GM19463 (cell line): Measurements from ENCODE around the gene CCDC102A.
"Not testable (repeated sequence)": the region's sequence is repeated elsewhere in the genome, so short reads cannot be mapped to it uniquely, and the experiment has no call there.

ENCODE experiments used
- ATAC-seq: cut with Tn5 transposase; IDR thresholded peaks from one replicate; pipeline ENCODE4 v1.9.1; 2021; ENCODE audit warnings: mild to moderate bottlenecking, moderate library complexity; ENCODE audit not compliant: unreplicated experiment

Gene CCDC102A

DNA sequence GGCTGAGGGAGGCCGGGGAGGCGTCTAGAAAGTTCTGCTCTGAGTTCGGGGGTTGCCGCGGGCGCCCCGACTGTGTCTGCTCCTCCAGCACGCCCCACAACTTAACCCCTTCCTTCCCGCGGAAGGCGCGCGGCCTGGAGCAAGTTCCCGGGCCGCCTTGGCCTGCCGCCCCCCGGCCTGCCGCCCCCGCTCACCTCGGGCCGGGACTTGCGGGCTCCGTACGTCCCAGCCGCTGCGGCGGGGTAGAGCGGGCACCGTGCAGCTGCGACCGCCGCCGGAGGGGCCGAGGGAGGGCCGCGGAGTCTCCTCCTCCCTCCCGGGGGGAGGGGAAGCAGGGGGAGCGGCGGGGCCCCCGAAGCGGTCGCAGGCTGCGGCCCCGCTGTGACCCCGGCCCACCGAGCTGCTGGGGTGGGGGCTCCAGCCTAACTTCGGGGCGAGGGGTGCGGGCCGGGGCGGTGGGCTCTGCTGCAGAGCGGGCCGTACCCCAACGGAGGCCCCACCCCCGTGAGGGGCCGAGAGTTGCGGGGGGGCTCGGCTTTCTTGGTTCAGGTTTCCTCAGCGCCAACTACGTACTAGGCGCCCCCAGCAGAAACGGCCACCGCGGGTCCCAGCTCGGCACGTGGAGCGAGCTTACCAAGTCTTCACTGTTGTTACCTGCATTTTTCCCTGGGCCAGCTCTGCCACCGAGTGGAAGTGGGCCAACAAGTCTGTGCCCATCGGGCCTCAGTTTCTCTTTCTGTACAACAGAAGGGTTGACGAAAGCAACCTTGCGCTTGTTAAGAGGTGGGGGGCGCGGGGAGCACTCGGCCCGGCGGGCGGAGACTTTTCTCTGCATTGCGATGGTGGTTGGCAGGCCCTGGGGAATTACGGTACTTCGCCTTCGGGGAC lies at the start of gene CCDC102A:
CCDC102A (minus strand) TSS at position 266 of the 888 bp plus-strand sequence. CDS start 7,394 bp downstream, outside the sequence.
- peak; percentile 22 for ATAC-seq

- no peak for ATAC-seq
These were observed 48.8 kb upstream of the CCDC102A start for GRCh38 chr16:57585051-57585687.

DNA sequence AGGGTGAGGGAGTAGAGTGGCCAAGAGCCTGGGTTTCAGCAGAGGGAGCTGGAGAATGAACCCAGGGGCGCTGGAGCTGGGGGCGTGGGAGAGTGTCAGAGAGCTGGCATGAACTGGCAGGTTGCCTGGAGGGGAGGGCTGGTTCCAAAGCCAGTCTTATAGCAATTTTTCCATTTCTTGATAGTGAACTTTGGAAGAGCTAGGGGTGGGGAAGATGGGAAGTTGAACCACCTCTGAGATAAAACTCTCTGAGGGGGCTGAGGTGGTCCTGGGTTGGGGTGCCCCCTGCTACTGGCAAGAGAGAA lies 42.9 kb upstream of the CCDC102A start:
- no peak for ATAC-seq

- ATAC-seq: no peak
These were observed 42.4 kb upstream of the CCDC102A start for GRCh38 chr16:57578521-57579360.

DNA sequence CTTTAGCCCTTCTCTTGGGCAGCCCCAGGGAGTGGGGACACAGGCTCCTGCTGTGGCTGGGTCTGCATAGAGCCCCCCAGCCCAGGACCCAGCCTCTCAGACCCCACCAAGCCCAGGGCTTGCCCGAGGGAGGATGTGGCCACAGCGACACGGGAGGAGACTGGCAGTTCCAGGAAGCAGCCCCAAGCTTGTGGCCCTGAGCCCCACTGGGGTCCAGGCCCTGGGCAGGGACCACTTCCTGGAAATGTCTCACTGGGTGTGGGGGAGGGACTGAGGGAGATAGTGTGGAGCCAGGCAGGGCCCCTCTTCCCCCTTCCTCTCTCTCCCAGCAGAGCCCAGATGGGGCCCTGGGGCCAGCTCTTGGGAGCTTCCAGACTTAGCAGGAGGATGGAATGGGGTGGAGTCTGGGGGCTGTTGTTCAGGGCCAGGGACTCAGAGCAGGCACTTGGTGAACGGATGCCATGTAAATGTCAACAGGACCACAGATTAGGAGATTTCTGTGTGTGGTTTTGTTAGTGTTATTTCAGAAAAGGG lies 41.4 kb upstream of the CCDC102A start:
- no peak for ATAC-seq

GRCh38 chr16:57577214-57577613 lies 40.8 kb upstream of the CCDC102A start:
- no peak for ATAC-seq

DNA sequence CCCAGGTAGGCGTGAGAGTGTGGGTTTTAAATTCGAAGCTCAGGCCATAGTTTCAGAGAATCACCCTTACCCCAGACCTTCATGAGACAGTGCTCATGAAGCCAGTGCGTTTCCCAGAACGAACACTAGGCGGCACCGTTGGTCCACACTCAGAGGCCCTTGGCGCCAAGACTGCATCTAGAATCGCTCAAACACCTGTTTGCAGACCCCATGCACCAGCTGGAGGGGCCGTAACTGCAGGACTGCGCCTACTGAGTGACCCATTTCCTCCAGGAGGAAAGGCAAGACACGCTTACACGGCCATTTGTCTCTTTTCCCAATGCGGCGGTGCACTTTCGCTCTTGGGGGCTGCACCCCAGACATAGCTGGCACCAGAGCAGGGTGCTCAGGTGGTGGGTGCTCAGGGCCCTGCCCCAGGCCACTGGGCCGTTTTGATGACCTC lies 40.1 kb upstream of the CCDC102A start:
- ATAC-seq: peak; percentile 72

DNA sequence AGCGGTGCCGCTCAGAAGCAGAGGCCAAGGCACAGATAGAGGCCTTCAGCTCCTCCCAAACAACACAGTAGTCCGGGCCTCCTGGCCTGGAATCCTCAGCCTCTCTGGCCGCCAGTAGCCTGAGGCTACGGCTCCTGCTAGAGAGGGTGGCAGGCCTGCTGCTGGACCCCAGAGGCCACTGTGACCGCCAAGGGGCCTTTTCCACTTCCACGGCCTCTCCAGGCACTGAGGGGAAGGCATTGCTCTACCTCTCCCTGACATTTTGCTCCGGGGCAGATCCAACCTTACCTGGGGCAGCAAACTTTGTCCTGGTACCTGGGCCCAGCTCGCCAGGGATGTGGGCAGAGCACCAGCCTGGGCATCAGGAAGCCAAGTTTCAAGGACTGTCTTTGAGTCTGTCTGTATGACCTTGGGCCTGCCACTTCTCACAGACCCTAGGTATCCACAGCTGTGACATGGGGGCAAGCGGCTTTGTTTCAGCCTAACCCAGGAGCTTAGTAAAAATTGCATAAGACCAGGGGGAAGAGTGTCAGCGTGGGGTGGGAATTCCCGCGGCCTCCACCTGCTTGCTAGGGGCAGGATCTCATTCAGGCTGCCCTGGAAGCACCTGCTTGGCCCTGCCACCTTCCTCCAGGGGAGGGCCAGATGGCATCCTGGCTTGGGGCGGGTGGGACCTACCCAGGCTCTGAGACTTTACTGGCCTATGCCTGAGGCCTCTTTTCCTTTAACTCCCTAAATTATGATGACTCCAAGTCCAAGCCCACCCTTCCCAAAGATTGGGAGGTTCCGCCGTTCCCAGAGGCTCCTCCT lies 39.3 kb upstream of the CCDC102A start:
- no peak for ATAC-seq

DNA sequence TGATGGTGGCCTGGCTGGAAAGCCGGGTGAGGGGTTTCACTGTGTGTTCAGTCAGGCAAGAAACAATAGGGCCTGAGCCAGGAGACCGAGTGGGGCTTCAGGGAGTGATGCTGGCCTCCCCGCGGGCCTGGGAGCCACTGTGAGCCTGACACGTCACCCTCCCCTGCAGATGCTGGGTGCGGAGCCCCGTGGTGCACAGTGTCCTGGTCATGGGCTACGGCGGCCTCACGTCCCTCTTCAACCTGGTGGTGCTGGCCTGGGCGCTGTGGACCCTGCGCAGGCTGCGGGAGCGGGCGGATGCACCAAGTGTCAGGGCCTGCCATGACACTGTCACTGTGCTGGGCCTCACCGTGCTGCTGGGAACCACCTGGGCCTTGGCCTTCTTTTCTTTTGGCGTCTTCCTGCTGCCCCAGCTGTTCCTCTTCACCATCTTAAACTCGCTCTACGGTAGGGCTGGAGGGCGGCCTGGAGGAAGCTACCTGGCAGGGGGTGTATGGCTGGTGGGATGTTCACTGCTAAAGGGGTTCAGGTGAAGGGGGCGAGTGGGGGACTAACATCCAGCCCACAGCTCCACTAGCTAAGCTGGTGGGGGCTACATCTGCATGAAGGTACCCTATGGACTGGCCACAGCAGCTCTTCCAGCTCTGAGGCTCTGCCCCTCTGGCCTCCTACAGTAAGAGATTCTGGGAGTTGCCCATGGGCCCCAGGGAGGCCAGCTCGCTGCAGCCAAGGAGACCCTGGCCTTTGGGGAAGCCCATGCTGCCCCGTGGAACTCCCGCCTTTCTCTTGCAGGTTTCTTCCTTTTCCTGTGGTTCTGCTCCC lies 38.5 kb upstream of the CCDC102A start:
- ATAC-seq: no peak

GRCh38 chr16:57574086-57574485 lies 37.7 kb upstream of the CCDC102A start:
- no peak for ATAC-seq

GRCh38 chr16:57572978-57573728 lies 36.8 kb upstream of the CCDC102A start:
- ATAC-seq: no peak

GRCh38 chr16:57571098-57571497 lies 34.7 kb upstream of the CCDC102A start:
- no peak for ATAC-seq

DNA sequence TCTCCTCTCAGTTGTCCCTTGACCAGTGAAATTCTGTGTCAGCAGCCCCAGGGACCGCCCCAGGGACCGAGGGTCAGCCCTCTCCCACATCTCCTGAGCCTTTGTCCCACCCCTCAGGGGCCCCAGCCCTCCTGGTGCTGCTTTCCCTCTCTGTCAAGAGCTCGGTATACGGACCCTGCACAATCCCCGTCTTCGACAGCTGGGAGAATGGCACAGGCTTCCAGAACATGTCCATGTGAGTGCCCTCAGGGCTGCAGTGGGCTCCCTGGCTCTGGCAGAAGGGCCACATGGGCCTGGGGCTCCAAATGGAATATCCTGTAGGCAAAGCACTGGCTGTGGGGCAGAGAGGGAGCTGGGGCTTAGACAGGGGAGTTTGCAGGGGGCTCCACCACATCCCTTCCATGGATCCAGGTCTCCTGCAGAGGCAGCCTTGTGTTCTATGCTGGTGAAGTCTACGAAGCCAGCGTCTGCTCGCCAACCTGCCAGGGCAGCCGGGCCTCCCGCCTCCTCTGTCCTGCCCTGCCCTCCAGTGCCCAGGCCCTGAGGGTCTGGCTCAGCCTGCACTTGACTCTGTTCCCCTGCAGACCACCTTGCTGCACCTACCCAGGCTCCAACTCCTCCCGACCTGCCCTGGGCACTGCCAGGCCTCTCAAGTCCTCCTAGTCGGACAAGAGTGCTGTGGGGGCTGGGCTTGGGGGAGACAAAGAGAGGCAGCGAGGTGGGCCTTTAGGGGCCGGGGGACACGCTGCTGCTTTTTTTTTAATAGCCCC lies 34.1 kb upstream of the CCDC102A start:
- no peak for ATAC-seq

GRCh38 chr16:57569306-57569946 lies 33.1 kb upstream of the CCDC102A start:
- ATAC-seq: no peak

DNA sequence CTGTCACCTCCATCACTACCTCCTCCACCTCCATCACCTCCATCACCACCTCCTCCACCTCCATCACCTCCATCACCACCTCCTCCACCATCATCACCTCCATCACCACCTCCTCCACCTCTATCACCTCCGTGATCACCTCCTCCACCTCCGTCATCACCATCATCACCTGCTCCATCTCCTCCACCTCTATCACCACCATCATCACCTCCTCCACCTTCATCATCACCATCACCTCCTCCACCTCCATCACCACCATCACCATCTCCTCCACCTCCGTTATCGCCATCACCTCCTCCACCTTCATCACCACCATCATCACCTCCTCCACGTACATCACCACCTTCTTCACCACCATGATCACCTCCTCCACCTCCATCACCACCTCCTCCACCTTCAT lies 32.4 kb upstream of the CCDC102A start:
- ATAC-seq: not testable (repeated sequence)

GRCh38 chr16:57568173-57568678 lies 31.9 kb upstream of the CCDC102A start:
- ATAC-seq: no peak

GRCh38 chr16:57567691-57568090 lies 31.3 kb upstream of the CCDC102A start:
- ATAC-seq: no peak
